WERI-Rb-1 (cell line): ENCODE data around the gene ABCC10.
A peak's percentile ranks its signal among the peaks of the same experiment; 100 is the strongest.

Experiments
- DNase-seq: peaks from one replicate; pipeline ENCODE4 v3.0.0-alpha.2; 2020
- H3K27ac ChIP-seq: fragments of 250-450 bp; sonication (Bioruptor Pico); 2 replicates; pipeline ENCODE4 v1.5.1; 2020; ENCODE audit warnings: mild to moderate bottlenecking, moderate library complexity
- H3K27me3 ChIP-seq: fragments of 250-450 bp; sonication (Bioruptor Pico); 2 replicates; pipeline ENCODE4 v1.5.1; 2021; ENCODE audit warnings: mild to moderate bottlenecking, low read depth, moderate library complexity; ENCODE audit not compliant: insufficient read depth, severe bottlenecking
- H3K36me3 ChIP-seq: fragments of 250-450 bp; sonication (Bioruptor Pico); 2 replicates; pipeline ENCODE4 v1.5.1; 2020; ENCODE audit warnings: mild to moderate bottlenecking, moderate library complexity
- H3K4me3 ChIP-seq: 2 replicates; pipeline ENCODE4 v1.5.1; 2011; ENCODE audit warnings: low read depth, mild to moderate bottlenecking, control low read depth, low read length
- H3K9me3 ChIP-seq: fragments of 250-450 bp; sonication (Bioruptor Pico); 2 replicates; pipeline ENCODE4 v1.5.1; 2021; ENCODE audit warnings: mild to moderate bottlenecking, moderate library complexity; ENCODE audit not compliant: severe bottlenecking
- CTCF ChIP-seq: IDR thresholded peaks from 2 replicates; pipeline ENCODE4 v1.5.1; 2011; ENCODE audit warnings: low read depth, mild to moderate bottlenecking, control low read depth, inconsistent platforms, low read length

ABCC10 gene

DNA sequence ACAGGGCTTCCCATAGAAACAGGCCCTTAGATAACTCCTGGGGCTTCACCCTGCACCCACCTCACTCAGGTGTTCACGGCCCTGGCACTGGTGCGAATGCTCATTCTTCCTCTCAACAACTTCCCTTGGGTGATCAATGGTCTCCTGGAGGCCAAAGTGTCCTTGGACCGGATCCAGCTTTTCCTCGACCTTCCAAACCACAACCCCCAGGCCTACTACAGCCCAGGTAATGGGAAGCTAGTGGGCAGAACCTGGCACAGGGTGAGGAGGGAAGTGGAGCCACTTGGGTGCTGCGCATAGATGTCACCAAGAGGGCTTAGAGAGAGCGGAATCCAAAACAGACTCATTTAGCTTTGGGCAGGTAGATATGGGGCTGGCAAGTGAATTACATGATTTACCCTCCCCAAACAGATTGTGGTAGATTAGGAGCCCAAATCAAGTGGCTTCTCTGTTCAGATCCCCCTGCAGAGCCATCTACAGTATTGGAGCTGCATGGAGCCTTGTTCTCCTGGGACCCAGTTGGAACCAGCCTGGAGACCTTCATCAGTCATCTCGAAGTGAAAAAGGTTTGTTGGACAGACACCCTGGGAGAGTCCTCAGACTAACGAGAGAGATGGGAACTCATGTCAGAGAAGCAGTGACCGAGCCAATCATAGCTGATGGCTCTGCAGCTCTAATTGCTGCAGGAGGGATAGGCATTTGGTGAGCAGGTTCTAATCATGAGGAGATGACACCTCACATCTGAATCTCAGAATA is 8.5 kb downstream of the ABCC10 start:
- no peak for DNase-seq
- Histone ChIP-seq H3K4me3 (no peak overlapping the region), H3K27me3 (no peaks in the 10 kb centered on the region), H3K36me3 (peaks cover 41% of the 10 kb centered on the region), H3K9me3 (no peaks in the 10 kb centered on the region), H3K27ac (no peak overlapping the region)
- TF ChIP-seq CTCF, result no peak

DNA sequence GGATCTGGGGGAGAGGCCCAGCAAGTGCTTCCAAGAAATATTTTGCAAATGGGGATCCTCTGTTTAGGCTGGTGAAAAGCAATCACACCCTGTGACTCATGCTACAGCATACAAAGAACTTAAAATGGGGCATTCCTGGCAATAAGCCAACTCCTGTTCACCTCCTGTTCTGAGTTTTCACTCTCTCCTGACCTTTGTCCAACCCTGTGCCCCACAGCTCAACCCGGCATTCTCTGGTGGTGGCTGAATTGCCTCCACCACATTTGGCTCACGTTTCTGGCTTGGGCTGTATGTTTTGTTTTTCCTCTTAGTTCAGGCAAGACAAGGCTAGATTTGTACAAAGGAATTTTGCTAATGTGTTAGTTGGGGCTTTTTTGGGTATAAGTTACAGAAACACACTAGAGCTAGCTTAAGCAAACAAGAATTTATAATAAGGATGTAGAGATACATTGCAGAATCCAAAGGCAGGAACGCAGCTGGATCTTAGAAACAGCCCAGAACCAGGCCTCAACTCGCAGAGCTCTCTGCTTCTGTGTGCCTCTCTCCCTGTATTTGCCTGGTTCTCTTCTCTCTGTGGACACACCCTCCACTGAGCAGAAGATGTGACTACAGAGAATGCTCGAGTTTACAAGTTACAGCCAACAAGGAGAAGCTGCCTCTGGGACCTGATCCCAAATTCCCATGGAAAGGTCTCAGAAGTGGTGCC is 9.4 kb downstream of the ABCC10 start:
- no peak for TF ChIP-seq CTCF
- no peak overlapping the region for H3K4me3 ChIP-seq
- peaks cover 47% of the 10 kb centered on the region for H3K36me3 ChIP-seq
- no peak overlapping the region for H3K27ac ChIP-seq
- H3K27me3 ChIP-seq, result no peaks in the 10 kb centered on the region
- H3K9me3 ChIP-seq, result no peaks in the 10 kb centered on the region
- DNase-seq, result no peak

GRCh38 chr6:43437700-43438099 is 10.4 kb downstream of the ABCC10 start:
- H3K4me3 ChIP-seq, result no peak overlapping the region
- TF ChIP-seq CTCF, result no peak
- H3K27me3 ChIP-seq, result no peaks in the 10 kb centered on the region
- H3K9me3 ChIP-seq, result no peaks in the 10 kb centered on the region
- no peak overlapping the region for H3K27ac ChIP-seq
- no peak for DNase-seq
- peaks cover 39% of the 10 kb centered on the region for H3K36me3 ChIP-seq

- H3K27ac ChIP-seq, result no peak overlapping the region
- no peaks in the 10 kb centered on the region for H3K27me3 ChIP-seq
- peaks cover 46% of the 10 kb centered on the region for H3K36me3 ChIP-seq
- TF ChIP-seq CTCF, result 0 out of 2 replicates have a peak, but pooled peaks have one; percentile 2
- H3K4me3 ChIP-seq, result no peak overlapping the region
- no peak for DNase-seq
- no peaks in the 10 kb centered on the region for H3K9me3 ChIP-seq
Observed at GRCh38 chr6:43442935-43443334, 15.6 kb downstream of the ABCC10 start.

DNA sequence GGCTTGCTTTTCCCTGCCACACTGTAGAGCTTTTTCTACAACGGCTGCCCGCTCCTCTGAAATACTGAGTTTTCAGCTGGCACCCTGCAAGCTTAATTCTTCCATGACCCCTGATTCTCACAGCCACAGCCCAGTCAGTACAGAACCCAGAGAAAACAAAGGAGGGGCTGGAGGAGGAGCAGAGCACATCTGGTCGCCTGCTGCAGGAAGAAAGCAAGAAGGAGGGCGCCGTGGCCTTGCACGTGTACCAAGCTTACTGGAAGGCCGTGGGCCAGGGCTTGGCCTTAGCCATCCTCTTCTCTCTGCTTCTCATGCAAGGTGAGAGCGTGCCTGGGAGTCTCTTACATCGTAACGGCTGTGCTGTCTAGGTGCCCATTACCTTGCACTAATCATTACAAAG is 16.7 kb downstream of the ABCC10 start:
- no peak for DNase-seq
- H3K4me3 ChIP-seq, result no peak overlapping the region
- H3K27ac ChIP-seq, result no peak overlapping the region
- no peaks in the 10 kb centered on the region for H3K27me3 ChIP-seq
- H3K9me3 ChIP-seq, result no peaks in the 10 kb centered on the region
- no peak for TF ChIP-seq CTCF
- peaks cover 42% of the 10 kb centered on the region for H3K36me3 ChIP-seq
